Lower lobe of right lung (tissue), 2 donors: ENCODE data around the gene AQP12B. TPM values are rescaled to one million over a fixed set of nuclear protein-coding genes. Genes with fewer than 3 reads are reported as not detected.

Experiments used
- ATAC-seq, 2 donors: fragments of 200-7000 bp; cut with Tn5 transposase; one replicate each; pipeline ENCODE4 v1.9.1; 2020 to 2022; ENCODE audit warnings: mild to moderate bottlenecking in 2 of 2, moderate library complexity in 2 of 2
- DNase-seq: peaks from one replicate; pipeline ENCODE4 v3.0.0-alpha.2; 2020
- H3K27ac ChIP-seq: fragments of 200-600 bp; one replicate; pipeline ENCODE4 v1.8.0; 2022
- H3K27me3 ChIP-seq: fragments of 200-600 bp; one replicate; pipeline ENCODE4 v1.8.0; 2022; ENCODE audit warnings: low read depth
- H3K36me3 ChIP-seq: fragments of 200-600 bp; one replicate; pipeline ENCODE4 v1.8.0; 2022; ENCODE audit warnings: mild to moderate bottlenecking
- H3K4me1 ChIP-seq: fragments of 200-600 bp; one replicate; pipeline ENCODE4 v1.8.0; 2022
- H3K4me3 ChIP-seq: fragments of 200-600 bp; one replicate; pipeline ENCODE4 v1.8.0; 2022; ENCODE audit warnings: mild to moderate bottlenecking
- H3K9me3 ChIP-seq: fragments of 200-600 bp; one replicate; pipeline ENCODE4 v1.8.0; 2022
- intact Hi-C: fragments of 100-400 bp; cut with DNase I; formaldehyde crosslinking; loops from one replicate; pipeline ENCODE4 v1.11.0; 2022
- total RNA-seq: library from RNA; stranded (reverse); fragmentation: NEBNext Ultra II Directional; extraction: Animal tissue kit (Norgen Biotek cat#: 25700); gene quantifications from one replicate; pipeline ENCODE4 v1.2.1, GENCODE V29; 2021
- TF ChIP-seq, protein P1 (sequence below): fragments of 200-600 bp; IDR thresholded peaks from one replicate; pipeline ENCODE4 v1.8.0; 2022; ENCODE audit warnings: antibody characterized with exemption, mild to moderate bottlenecking
- donor health status: DM: no; HTN: yes; CAD: no; lungs with severe emphysema.

The AQP12B gene
- total RNA-seq, 1 donor from 2014 or later: not detected

DNA sequence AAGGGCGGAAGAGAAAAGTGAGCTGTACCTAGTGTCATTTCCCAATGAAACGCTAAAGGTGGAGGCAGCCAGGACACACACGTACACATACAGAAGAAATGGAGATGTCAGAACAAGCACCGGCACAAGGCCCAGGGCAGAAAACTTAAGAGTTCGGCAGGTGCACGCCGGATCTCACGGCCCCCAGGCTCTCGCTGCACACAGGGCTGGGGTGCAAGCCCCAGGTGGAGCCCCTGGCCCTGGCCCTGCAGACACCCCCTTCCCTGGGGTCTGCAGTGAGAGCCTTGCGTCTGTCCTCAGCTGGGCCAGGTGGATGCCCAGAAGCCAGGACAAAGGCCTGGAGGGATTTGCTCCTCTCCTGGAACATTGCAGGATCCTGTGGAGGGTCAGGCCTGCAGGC lies 45.7 kb upstream of the AQP12B start:
- no peak overlapping the region for H3K4me3 ChIP-seq
- TF ChIP-seq, protein P1, sequence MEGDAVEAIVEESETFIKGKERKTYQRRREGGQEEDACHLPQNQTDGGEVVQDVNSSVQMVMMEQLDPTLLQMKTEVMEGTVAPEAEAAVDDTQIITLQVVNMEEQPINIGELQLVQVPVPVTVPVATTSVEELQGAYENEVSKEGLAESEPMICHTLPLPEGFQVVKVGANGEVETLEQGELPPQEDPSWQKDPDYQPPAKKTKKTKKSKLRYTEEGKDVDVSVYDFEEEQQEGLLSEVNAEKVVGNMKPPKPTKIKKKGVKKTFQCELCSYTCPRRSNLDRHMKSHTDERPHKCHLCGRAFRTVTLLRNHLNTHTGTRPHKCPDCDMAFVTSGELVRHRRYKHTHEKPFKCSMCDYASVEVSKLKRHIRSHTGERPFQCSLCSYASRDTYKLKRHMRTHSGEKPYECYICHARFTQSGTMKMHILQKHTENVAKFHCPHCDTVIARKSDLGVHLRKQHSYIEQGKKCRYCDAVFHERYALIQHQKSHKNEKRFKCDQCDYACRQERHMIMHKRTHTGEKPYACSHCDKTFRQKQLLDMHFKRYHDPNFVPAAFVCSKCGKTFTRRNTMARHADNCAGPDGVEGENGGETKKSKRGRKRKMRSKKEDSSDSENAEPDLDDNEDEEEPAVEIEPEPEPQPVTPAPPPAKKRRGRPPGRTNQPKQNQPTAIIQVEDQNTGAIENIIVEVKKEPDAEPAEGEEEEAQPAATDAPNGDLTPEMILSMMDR: no peak
- H3K36me3 ChIP-seq: no peaks in the 10 kb centered on the region
- H3K27ac ChIP-seq: no peak overlapping the region
- no peaks in the 10 kb centered on the region for H3K4me1 ChIP-seq
- intact Hi-C loops: no loop called here
- no peak for ATAC-seq
- no peaks in the 10 kb centered on the region for H3K9me3 ChIP-seq
- DNase-seq: no peak
- H3K27me3 ChIP-seq: peaks cover 11% of the 10 kb centered on the region

DNA sequence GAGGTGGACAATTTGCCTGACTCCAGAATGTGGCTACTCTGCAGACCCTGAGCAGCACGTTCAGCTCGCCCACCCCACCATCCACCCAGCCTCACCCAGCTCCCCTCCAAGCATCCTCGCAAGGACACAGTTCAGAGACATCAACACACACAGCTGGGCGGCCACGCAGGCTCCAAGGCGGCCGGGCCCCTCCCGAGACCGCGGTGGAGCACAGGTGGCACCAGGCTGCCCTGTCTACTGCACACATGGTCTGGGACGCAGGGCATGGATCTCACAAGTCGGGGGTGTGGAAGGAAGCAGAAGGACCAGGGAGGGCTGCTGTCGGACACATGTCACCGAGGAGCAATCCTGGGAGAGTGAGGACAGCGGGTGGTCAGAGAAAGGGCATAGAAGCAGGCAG lies 45.2 kb upstream of the AQP12B start:
- Histone ChIP-seq H3K36me3 (no peaks in the 10 kb centered on the region), H3K4me3 (no peak overlapping the region), H3K27ac (no peak overlapping the region), H3K9me3 (no peaks in the 10 kb centered on the region), H3K4me1 (no peaks in the 10 kb centered on the region), H3K27me3 (peaks cover 11% of the 10 kb centered on the region)
- ATAC-seq (no peak), DNase-seq (no peak)
- intact Hi-C loops: no loop called here
- TF ChIP-seq, protein P1: no peak

DNA sequence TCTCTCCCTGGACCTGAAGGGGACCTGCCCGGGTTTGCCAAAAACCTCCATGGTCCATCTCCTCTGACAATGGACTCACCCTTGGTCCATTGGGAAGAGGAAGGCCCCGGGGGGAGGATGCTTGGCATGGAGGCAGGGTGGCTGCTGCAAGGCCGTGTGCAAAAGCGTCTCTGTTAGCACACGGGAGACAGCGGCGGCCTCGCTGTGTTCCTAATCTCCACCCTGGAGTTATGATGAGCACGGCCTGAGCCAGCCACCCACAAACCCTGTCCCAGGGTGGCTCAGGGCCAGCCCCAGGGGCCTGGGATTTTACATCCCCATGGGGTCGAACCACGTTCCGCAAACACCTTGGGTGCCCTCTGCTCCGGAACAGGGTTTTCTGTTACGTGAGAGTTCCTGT lies 44.8 kb upstream of the AQP12B start:
- Histone ChIP-seq H3K4me1 (no peaks in the 10 kb centered on the region), H3K4me3 (no peak overlapping the region), H3K27ac (no peak overlapping the region), H3K9me3 (no peaks in the 10 kb centered on the region), H3K36me3 (no peaks in the 10 kb centered on the region), H3K27me3 (peaks cover 11% of the 10 kb centered on the region)
- ATAC-seq (no peak), DNase-seq (no peak)
- TF ChIP-seq, protein P1: no peak
- intact Hi-C loops: no loop called here

DNA sequence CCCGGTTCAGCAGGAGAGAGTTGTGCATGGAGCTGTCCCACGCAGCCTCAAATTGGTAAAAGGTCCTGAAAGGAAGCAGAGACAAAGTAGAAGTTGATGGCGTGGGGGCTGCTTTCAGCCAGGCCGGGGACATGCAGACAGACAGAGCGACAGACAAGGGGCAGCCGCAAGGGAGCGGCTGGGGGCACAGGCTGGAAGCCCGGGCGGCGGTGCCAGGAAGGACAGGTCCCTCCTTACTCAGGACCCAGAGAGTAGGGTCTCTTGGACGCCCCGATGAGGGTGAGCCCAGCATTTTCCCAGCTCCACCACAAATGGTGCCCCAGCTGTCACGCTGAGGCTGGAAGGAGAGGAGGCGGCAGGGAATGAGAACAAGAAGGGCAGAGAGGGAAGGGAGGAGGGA lies 44.2 kb upstream of the AQP12B start:
- intact Hi-C loops: no loop called here

DNA sequence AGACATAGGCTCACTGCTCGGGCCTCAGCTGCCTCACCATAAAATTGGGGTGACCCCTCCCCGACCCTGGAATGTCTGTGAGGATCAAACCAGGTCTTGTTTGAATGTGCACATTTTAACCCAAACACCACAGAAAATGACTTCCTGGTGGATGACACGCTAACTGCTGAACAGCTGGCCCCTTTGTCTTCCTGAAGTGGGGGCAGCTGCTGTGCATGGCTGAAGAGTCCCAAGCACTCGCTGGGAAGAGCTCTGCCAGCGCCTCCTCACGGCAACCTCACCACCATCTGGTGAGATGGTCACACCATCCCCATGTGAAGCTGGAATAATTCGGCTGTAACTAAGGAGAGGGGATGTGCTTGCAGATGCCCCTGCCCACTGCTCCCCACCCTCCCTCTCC lies 43.0 kb upstream of the AQP12B start:
- H3K4me3 ChIP-seq: no peak overlapping the region
- no peaks in the 10 kb centered on the region for H3K9me3 ChIP-seq
- DNase-seq (no peak), ATAC-seq (no peak)
- intact Hi-C loops: no loop called here
- TF ChIP-seq, protein P1: no peak
- no peaks in the 10 kb centered on the region for H3K4me1 ChIP-seq
- H3K27ac ChIP-seq: no peak overlapping the region
- peaks cover 7% of the 10 kb centered on the region for H3K27me3 ChIP-seq
- H3K36me3 ChIP-seq: no peaks in the 10 kb centered on the region

More for the DNA sequence above, 44.2 kb upstream of the AQP12B start:
- H3K27me3 ChIP-seq: peaks cover 11% of the 10 kb centered on the region
- H3K27ac ChIP-seq: no peak overlapping the region
- DNase-seq (no peak), ATAC-seq (no peak)
- no peaks in the 10 kb centered on the region for H3K9me3 ChIP-seq
- no peak overlapping the region for H3K4me3 ChIP-seq
- TF ChIP-seq, protein P1: no peak
- H3K4me1 ChIP-seq: no peaks in the 10 kb centered on the region
- no peaks in the 10 kb centered on the region for H3K36me3 ChIP-seq

DNA sequence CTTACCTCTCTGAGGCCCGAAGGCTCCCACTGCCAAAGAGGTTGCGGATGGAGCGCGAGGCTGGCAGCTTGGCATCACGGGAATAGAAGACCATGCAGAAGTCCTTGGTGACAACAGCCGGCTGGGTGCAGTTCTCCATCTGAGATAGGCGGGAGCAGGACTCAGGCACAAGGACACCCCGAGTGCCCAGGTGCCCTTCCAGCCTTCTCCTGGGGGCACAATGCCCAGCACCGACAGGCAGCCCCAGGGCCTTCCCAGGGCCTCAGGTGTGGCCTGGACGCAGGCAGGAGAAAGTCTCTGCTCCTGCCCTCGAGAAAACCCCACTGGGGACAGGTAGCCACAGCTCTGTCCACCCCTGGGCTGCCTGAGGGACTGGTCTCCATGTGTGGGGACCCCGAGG lies 42.6 kb upstream of the AQP12B start:
- TF ChIP-seq, protein P1: no peak
- H3K9me3 ChIP-seq: no peaks in the 10 kb centered on the region
- ATAC-seq: no peak
- no peaks in the 10 kb centered on the region for H3K4me1 ChIP-seq
- no peaks in the 10 kb centered on the region for H3K36me3 ChIP-seq
- peaks cover 7% of the 10 kb centered on the region for H3K27me3 ChIP-seq
- no peak overlapping the region for H3K27ac ChIP-seq
- DNase-seq: no peak
- intact Hi-C loops: no loop called here
- no peak overlapping the region for H3K4me3 ChIP-seq
